Amniotic epithelial cell (primary cell): ENCODE data around the gene S100A7.
"Not testable (repeated sequence)": the region's sequence is repeated elsewhere in the genome, so short reads cannot be mapped to it uniquely, and the experiment has no call there.

Source experiments
- DNase-seq: peaks from one replicate; pipeline ENCODE4 v3.0.0-alpha.2; 2010; ENCODE audit warnings: low read depth

The S100A7 gene

DNA sequence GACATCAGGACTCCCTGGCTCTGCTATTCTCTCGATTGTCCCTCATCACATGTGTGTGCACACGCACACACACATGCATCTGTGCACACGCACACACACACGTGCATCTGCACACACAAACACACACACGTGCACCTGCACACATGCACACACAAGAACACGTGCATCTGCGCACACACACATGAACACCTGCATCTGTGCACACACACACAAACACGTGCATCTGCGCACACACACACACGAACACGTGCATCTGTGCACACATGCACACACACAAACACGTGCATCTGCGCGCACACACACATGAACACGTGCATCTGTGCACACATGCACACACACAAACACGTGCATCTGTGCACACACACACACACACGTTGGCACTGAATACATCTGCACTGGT, 29.4 kb downstream of the S100A7 start:
- no peak for DNase-seq

DNA sequence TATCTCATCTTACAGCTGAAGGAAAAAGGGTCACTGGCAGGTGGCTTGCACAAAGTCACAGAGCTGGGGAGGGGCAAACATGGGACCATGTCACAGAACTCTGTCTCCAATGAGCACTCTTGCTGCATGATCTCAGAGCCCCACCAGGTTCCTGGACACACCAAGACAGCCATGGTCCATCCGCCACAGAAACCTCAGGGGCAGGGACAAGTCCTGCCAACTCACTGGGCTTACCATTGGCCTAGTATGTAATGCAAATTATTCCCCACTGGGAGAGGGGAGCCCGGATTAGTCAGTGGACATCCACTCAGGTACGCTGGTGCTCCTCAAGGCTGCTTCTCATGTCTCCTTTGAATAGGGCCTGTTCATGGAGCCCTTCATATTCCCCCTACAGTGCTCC, 29.9 kb downstream of the S100A7 start:
- DNase-seq: no peak

DNA sequence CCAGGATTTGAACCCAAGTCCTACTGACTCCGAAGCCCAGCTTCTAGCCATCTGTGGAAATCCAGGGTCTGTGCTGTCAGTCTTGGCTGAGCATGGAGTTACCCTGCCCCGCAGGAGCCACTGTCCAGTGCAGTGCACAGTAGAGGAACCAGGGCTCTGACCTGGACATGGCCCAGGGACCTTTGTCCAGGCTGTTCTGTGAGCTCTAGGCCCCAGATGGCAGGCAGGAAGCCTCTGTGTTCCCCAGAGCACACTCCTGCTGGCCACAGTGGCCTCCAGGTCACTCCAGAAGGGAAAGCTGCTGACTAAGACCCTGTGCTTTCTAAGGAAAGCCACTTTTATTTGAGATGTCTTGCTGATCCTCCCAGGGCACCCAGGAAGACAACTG, 30.3 kb downstream of the S100A7 start:
- DNase-seq: no peak

DNA sequence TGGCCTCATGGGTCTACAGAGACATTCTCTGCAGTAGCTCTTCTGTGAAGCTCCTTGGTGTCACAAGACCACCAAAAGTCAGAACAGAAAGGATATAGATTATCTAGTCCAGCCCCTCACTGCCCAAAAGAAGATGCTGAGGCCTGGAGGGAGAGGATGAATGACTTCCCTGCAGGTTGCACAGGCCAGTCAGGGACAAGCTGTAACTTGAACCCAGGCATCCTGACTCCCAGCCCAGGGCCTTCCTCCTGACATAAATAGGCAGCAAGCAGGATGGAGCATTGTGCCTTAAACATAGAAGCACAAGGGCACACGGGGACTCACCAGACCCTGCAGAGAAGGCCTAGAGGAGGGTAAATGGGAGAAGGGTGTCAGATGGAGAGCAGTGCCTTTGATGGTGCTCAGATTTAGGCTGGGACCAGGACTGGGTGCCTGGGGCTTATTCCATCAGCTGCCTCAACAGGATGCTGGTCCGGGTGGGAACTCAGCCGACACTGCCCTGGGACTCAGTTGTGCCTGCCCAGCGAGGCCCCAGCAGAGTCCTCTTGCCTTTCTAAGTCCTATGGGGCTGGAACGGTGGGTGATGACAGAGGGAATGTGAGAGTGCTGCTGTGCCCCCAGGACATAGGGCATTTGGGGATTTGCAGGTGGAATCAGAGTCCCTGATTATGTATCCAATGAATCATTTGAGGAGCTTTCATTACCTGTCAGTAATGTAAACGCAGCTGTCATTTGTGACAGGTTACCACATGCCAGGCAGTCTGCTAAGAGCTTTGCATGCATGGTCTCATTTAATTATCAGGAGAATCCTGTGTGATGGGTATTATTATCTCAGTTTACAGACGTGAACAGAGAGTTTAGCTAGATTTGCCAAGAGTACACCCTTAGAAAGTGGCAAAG, 30.9 kb downstream of the S100A7 start:
- no peak for DNase-seq

DNA sequence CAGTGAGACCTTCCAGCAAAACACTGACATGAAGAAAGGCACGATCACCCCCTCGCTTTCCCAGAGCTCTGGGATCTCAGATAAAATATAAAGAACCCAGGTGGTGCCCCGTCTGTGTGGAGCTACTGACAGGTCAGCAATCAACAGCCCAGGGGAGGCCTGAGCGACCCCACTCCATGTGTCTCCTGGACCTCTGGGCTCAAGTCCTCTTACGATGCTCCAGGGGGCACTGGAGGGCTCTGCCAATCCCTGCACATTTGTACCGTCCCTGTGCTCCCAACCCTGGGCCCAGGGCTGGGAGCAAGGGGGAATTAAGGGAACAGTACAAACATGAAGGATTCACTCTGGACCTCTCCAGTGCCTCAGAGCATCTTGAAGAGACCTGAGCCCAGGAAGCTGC, 31.7 kb downstream of the S100A7 start:
- no peak for DNase-seq

DNA sequence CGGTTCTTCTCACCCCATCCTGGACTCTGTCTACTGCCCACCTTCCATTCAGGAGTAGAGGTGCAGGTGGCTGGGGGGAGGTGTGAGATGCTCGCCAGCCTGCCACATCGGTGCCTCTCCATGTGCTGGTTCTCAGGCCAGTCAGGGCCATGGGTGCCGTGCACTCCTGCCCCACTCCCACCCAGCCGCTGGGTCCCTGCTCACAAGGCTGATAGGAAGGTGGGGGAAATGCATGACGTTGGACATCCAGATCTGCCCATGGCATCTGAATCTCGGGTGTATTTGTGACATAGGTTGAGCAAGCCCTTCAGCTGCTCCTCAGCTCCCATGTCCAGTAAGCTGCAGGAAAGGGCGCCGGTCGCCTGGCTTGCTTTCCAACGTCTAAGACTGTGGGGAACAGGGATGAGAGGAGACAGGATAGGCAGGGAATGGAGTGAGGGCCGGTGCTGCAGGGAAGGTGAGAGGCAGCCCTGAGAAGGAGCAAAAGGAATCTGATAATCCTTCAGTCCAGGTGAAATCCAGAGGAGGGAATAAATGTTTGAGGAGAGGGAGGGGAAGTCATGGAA, 32.3 kb downstream of the S100A7 start:
- no peak for DNase-seq

DNA sequence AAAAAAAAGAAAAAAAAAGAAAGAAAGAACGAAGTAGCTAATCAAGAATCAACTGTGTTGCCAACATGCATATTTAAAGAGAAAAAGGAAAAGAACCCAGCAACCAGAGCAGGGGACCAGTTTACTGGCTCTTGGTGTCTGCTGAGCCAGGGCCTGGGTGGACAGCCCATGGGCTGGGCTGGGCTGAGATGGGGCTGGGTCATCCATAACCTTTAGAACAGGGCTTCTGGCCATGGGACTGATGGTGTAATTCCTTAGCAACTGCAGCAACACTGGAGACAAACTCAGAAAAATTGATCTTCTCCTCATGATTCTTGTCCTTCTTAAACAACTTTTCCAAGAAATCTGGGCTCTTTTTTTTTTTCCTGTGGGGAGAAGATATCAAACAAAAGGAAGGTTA, 33.6 kb downstream of the S100A7 start:
- no peak for DNase-seq

DNA sequence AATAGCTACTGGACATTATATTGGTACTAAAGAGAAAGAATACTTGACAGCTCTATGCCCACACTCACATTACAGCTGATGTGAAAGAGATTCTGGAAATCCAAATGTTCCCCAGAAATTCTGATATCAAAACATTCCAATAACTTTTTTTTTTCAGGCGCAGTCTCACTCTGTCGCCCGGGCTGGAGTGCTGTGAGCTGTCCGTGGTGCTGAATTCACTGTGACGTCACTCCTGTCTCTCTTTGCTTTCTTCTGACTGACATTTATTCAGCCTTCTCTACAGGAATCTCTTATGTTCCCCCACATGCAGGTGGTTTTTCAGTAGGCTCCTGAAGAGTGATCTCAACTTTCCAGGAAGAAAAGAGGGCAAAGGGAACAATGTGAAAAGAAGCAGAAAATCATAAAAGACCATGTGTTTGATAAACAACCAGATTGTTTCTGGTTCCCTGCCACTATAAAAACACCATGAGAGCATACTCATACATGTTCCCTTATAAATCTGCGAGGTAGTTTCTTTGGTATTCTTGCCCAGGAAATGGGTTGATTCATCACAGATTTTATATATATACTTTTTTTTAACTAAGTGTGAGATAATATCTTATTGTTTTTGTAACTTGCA, 37.9 kb downstream of the S100A7 start:
- DNase-seq: peak; percentile 59

DNA sequence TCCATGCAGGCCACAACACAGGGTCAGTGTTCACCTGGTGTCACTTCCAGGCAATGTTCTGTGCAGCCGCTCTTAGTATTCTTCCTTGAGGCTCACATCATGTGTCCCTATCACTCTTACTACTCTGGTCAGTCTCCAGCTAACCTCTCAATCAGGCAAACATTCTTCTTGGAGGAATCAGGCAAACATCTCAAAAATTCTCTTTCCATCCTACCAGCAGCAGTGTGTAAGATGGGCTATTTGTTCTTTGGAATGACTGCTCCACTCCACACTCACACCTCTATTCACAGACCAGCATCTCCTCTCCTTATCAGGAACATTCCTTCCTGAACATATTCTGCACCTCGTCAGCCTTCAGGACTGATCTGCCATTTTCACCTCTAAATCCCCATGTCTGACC, 40.1 kb downstream of the S100A7 start:
- no peak for DNase-seq

DNA sequence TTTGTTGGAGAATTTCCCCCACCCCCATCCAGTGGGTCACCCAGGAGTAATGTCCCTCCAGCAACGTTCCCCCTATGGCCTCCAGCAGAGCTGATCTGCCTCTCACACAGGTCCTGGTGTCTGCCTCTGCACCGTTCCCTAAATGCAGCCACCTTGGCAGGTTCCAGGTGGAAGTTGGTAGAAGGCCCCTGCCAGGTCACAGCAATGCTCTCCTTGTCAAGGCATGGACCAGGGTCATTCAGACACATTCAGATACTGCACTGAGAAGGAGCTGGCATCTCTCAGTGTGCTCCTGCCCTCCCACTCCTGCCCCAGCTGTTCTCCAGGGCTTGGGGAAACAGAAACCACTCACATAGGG, 41.0 kb downstream of the S100A7 start:
- not testable (repeated sequence) for DNase-seq

DNA sequence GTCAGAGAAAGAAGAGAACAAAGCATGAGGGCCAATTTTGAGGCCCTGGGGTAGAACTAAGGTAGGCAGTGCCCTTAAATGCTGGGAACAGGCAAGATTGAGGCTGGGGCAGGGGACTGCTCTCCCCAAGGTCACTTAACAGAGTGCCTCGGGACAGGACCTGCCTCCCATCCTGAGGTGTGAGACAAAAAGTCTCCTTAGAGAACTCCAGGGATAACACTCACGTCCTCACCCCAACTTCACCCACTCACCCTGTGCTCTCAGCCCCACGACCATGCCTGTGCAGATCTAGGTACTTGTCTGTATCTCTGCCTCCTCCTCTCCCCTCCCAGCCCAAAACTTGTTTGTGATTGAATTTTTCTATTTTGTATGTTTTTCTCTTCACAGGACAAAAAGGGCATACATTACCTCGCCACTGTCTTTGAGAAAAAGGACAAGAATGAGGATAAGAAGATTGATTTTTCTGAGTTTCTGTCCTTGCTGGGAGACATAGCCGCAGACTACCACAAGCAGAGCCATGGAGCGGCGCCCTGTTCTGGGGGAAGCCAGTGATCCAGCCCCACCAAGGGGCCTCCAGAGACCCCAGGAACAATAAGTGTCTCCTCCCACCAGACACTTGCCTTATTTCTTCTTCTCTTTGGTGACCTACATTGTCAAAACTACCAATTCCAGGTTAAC, 41.6 kb downstream of the S100A7 start:
- not testable (repeated sequence) for DNase-seq

DNA sequence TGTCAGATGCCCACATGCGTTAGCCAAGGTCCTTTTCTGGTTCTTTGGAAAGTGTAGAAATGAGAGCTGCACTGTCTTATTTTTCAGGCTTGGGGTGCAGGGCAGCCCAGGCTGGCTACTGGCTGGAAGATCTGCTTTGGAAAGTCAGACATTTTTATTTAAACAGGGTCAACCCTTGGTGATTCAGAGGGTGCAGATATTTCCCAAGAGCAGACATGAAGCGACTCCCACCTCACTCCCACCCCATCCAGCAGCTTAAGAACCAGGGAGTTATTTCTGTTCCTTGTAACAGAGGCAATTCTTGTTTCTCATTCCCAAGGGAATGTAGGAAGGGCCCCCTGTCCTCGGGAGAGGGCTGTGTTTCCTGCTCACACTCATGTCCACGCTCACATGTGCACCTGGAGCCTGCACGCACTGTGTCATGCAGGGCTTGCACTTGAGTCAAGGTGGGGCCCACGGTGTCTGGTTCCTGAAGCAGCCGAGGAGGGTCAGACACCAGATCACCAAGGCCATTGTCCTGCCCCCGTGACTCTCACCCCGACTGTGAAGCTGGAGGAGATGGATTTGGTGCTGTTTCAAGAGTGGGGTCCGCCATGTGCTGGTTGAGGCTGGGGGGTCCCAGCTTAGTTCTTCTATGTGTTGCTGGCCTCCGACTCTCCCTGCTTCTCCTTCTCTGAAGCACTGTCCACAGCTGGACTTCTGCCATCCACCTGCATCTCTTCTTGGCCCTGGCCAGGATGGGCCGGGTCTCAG, 43.1 kb downstream of the S100A7 start:
- DNase-seq: no peak

DNA sequence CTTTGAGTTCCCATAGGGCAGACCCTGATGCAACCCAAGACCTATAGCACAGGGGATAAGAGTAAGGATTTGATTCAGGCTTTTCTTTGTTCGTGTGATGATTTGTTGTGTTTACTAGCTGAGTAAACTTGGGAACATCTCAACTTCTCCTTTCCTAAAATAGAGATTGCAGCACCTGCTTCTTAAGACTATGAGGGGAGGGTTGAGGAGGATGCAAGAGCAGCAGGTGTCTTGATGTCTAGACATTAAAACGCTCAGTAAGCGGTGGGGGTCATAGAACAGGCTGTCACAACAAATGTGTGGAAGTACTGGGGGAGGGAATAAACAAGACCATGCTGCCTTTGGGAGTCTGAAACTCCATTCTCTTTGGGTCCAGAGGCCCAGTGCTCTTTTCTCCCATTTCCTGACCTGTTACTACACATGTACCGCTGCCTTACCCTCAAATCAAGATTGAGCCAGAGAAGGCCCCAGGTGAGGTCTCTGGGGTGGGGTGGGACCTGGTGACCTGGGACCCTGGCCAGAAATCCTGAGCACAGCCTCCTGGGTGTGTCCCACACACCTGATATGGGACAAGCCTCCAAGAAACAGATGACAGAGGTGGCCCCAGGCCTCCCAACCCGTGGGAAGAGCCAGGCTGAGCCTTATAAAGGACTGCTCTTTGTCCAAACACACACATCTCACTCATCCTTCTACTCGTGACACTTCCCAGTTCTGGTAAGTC, 44.4 kb downstream of the S100A7 start, which contains the start of gene S100A7A:
TSS of gene S100A7A (plus strand) at position 671 of the 721 bp plus-strand sequence. CDS start 1,563 bp downstream, outside the sequence.
- DNase-seq: no peak

DNA sequence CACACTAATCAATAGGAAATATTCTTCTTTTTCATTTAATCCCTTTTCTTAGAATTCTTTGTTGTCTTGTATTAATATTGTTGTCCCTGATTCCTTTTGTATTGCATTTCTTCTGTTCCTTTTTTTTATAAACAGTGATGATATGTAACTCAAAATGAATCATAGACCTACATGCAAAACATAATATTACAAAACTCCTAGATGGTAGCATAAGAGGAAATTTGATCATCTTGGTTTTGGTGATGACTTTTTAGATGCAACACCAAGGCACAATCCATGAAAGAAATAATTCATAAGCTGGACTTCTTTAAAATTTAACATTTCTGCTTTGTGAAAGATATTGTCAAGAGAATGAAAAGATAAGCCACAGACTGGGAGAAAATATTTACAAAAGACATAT, 46.5 kb downstream of the S100A7 start:
- DNase-seq: not testable (repeated sequence)
